Measurements from ENCODE around the gene MAMDC2.

Gene MAMDC2

GRCh38 chr9:70097187-70097586 lies 53.5 kb downstream of the MAMDC2 start:
- Histone ChIP-seq H3K27me3 (ENCODE audit: insufficient read depth, low read length, poor library complexity, severe bottlenecking) (no peaks in the 10 kb centered on the region), H3K36me3 (ENCODE audit: insufficient read depth, low read length) (no peaks in the 10 kb centered on the region), H4K20me1 (ENCODE audit: insufficient read depth, low read length, poor library complexity, severe bottlenecking) (no peaks in the 10 kb centered on the region), H3K79me2 (ENCODE audit: insufficient read depth, low read length) (no peaks in the 10 kb centered on the region), H3K4me1 (ENCODE audit: insufficient read depth, low read length, poor library complexity, severe bottlenecking) (no peaks in the 10 kb centered on the region), H2AFZ (ENCODE audit: low read length) (no peak overlapping the region), H3K9me3 (ENCODE audit: insufficient read depth, low read depth, low read length) (no peaks in the 10 kb centered on the region), H3K9me2 (replicated peaks; ENCODE audit: low read depth, low read length) (no peaks in the 10 kb centered on the region), H3K4me2 (ENCODE audit: low read depth, low read length, poor library complexity, severe bottlenecking) (no peak overlapping the region), H3K9ac (ENCODE audit: low read depth, low read length, poor library complexity, severe bottlenecking) (no peak overlapping the region), H3F3A (ENCODE audit: low read depth) (no peaks in the 10 kb centered on the region), H3K4me3 (ENCODE audit: low read length, poor library complexity, severe bottlenecking) (no peak overlapping the region)
- TF ChIP-seq EZH2phosphoT487 (IDR thresholded peaks at IDR 0.05; ENCODE audit: borderline replicate concordance): no peak
- no peak for TF ChIP-seq CTCF (conservative IDR thresholded peaks at IDR 0.05; ENCODE audit: low read length)

- Histone ChIP-seq H3K4me3 (ENCODE audit: low read length, poor library complexity, severe bottlenecking) (no peak overlapping the region), H4K20me1 (ENCODE audit: insufficient read depth, low read length, poor library complexity, severe bottlenecking) (no peaks in the 10 kb centered on the region), H3K4me1 (ENCODE audit: insufficient read depth, low read length, poor library complexity, severe bottlenecking) (no peaks in the 10 kb centered on the region), H3K79me2 (ENCODE audit: insufficient read depth, low read length) (no peaks in the 10 kb centered on the region), H2AFZ (ENCODE audit: low read length) (no peak overlapping the region), H3K36me3 (ENCODE audit: insufficient read depth, low read length) (no peaks in the 10 kb centered on the region), H3K4me2 (ENCODE audit: low read depth, low read length, poor library complexity, severe bottlenecking) (no peak overlapping the region), H3K9ac (ENCODE audit: low read depth, low read length, poor library complexity, severe bottlenecking) (no peak overlapping the region), H3K27me3 (ENCODE audit: insufficient read depth, low read length, poor library complexity, severe bottlenecking) (no peaks in the 10 kb centered on the region), H3K9me3 (ENCODE audit: insufficient read depth, low read depth, low read length) (no peaks in the 10 kb centered on the region), H3K9me2 (replicated peaks; ENCODE audit: low read depth, low read length) (no peaks in the 10 kb centered on the region), H3F3A (ENCODE audit: low read depth) (no peaks in the 10 kb centered on the region)
- TF ChIP-seq EZH2phosphoT487 (IDR thresholded peaks at IDR 0.05; ENCODE audit: borderline replicate concordance): no peak
- no peak for TF ChIP-seq CTCF (conservative IDR thresholded peaks at IDR 0.05; ENCODE audit: low read length)
Measured at GRCh38 chr9:70100362-70100761, 56.7 kb downstream of the MAMDC2 start.

- Histone ChIP-seq H3K36me3 (ENCODE audit: insufficient read depth, low read length) (no peaks in the 10 kb centered on the region), H2AFZ (ENCODE audit: low read length) (no peak overlapping the region), H4K20me1 (ENCODE audit: insufficient read depth, low read length, poor library complexity, severe bottlenecking) (no peaks in the 10 kb centered on the region), H3K9ac (ENCODE audit: low read depth, low read length, poor library complexity, severe bottlenecking) (no peak overlapping the region), H3K4me3 (ENCODE audit: low read length, poor library complexity, severe bottlenecking) (no peak overlapping the region), H3F3A (ENCODE audit: low read depth) (no peaks in the 10 kb centered on the region), H3K27me3 (ENCODE audit: insufficient read depth, low read length, poor library complexity, severe bottlenecking) (no peaks in the 10 kb centered on the region), H3K9me3 (ENCODE audit: insufficient read depth, low read depth, low read length) (no peaks in the 10 kb centered on the region), H3K4me2 (ENCODE audit: low read depth, low read length, poor library complexity, severe bottlenecking) (no peak overlapping the region), H3K4me1 (ENCODE audit: insufficient read depth, low read length, poor library complexity, severe bottlenecking) (no peaks in the 10 kb centered on the region), H3K79me2 (ENCODE audit: insufficient read depth, low read length) (no peaks in the 10 kb centered on the region), H3K9me2 (replicated peaks; ENCODE audit: low read depth, low read length) (no peaks in the 10 kb centered on the region)
- TF ChIP-seq EZH2phosphoT487 (IDR thresholded peaks at IDR 0.05; ENCODE audit: borderline replicate concordance) (no peak), CTCF (conservative IDR thresholded peaks at IDR 0.05; ENCODE audit: low read length) (no peak)
Measured at GRCh38 chr9:70101265-70101664, 57.6 kb downstream of the MAMDC2 start.
